HepG2 (cell line): Measurements from ENCODE around the gene PSMG4. TPM values are rescaled to one million over a fixed set of nuclear protein-coding genes. Genes with fewer than 3 reads are reported as not detected.
A peak's percentile ranks its signal among the peaks of the same experiment; 100 is the strongest.

ENCODE experiments used
- CENPT ChIP-seq: sonication (generic); formaldehyde crosslinking; IDR thresholded peaks from 2 replicates; pipeline ENCODE4 v1.8.0; 2022; ENCODE audit warnings: low read depth, mild to moderate bottlenecking, moderate library complexity, missing genetic modification reagents
- DRAP1 ChIP-seq: IDR thresholded peaks from 2 replicates; pipeline ENCODE4 v1.6.1; 2016; ENCODE audit warnings: missing genetic modification reagents, missing compliant biosample characterization
- ELF4 ChIP-seq: sonication (generic); formaldehyde crosslinking; IDR thresholded peaks from 2 replicates; pipeline ENCODE4 v1.5.0; 2020; ENCODE audit warnings: missing genetic modification reagents, mild to moderate bottlenecking, moderate library complexity, borderline replicate concordance
- GATAD1 ChIP-seq: IDR thresholded peaks from 2 replicates; pipeline ENCODE4 v1.6.1; 2016; ENCODE audit warnings: missing genetic modification reagents, missing compliant biosample characterization
- MYC ChIP-seq: sonication (generic); formaldehyde crosslinking; IDR thresholded peaks from 2 replicates; pipeline ENCODE4 v1.9.0; 2021; ENCODE audit warnings: missing genetic modification reagents, borderline replicate concordance
- PATZ1 ChIP-seq: sonication (generic); formaldehyde crosslinking; IDR thresholded peaks from 2 replicates; pipeline ENCODE4 v1.4.0; 2020; ENCODE audit warnings: missing genetic modification reagents
- PHB2 ChIP-seq: fragments of 450-650 bp; IDR thresholded peaks from 2 replicates; pipeline ENCODE4 v1.6.1; 2018; ENCODE audit not compliant: partially characterized antibody
- REST ChIP-seq, 2 experiments: IDR thresholded peaks; 2 replicates each; pipeline ENCODE4 v1.6.1; 2011 to 2012; ENCODE audit warnings: low read length in 2 of 2, borderline replicate concordance in 1 of 2, low read depth in 1 of 2, mild to moderate bottlenecking in 1 of 2, moderate library complexity in 1 of 2
- ZBTB42 ChIP-seq: sonication (generic); formaldehyde crosslinking; IDR thresholded peaks from 2 replicates; pipeline ENCODE4 v1.5.0; 2020; ENCODE audit warnings: mild to moderate bottlenecking, missing genetic modification reagents
- ZNF282 ChIP-seq: fragments of 450-650 bp; IDR thresholded peaks from 2 replicates; pipeline ENCODE4 v1.6.1; 2018; ENCODE audit not compliant: partially characterized antibody
- ZNF317 ChIP-seq: sonication (generic); formaldehyde crosslinking; IDR thresholded peaks from 2 replicates; pipeline ENCODE4 v1.5.0; 2020; ENCODE audit warnings: mild to moderate bottlenecking, missing genetic modification reagents
- ZNF597 ChIP-seq: sonication (generic); formaldehyde crosslinking; IDR thresholded peaks from 2 replicates; pipeline ENCODE4 v1.5.0; 2020; ENCODE audit warnings: missing genetic modification reagents
- ZSCAN20 ChIP-seq: sonication (generic); formaldehyde crosslinking; IDR thresholded peaks from 2 replicates; pipeline ENCODE4 v1.4.0; 2020; ENCODE audit warnings: missing genetic modification reagents, mild to moderate bottlenecking, borderline replicate concordance
- polyA plus RNA-seq, 8 experiments: library from polyadenylated mRNA; depleted of rRNA in 3 of 8; stranded (reverse) in 7 of 8; unstranded in 1 of 8; fragments of >200 nt; fragmentation: Illumina TruSeq in 4 of 8; extraction: Trizol in 4 of 8; gene quantifications; 2 replicates each; pipeline versions ENCODE4 v1.2.1 to v1.2.3, GENCODE V29; 2011 to 2016; ENCODE audit warnings: low read depth in 4 of 8, missing spikeins in 1 of 8, mixed read lengths in 1 of 8; ENCODE audit not compliant: insufficient read depth in 1 of 8
- total RNA-seq, 5 experiments: library from RNA; depleted of rRNA; stranded (reverse); fragments of >200 nt; fragmentation: Illumina TruSeq; extraction: Trizol; gene quantifications; 2 replicates each; pipeline ENCODE4 v1.2.3, GENCODE V29; 2016; ENCODE audit warnings: low read depth in 1 of 5
- TF ChIP-seq, protein P1 (sequence below): sonication (generic); formaldehyde crosslinking; IDR thresholded peaks from 2 replicates; pipeline ENCODE4 v1.5.0; 2020; ENCODE audit warnings: mild to moderate bottlenecking, missing genetic modification reagents
- TF ChIP-seq, protein P2 (sequence below): sonication (generic); formaldehyde crosslinking; IDR thresholded peaks from 2 replicates; pipeline ENCODE4 v1.4.0; 2020; ENCODE audit warnings: mild to moderate bottlenecking, missing genetic modification reagents
- TF ChIP-seq, protein P3 (sequence below): sonication (generic); formaldehyde crosslinking; IDR thresholded peaks from 2 replicates; pipeline ENCODE4 v1.5.0; 2020; ENCODE audit warnings: mild to moderate bottlenecking, missing genetic modification reagents, moderate library complexity

PSMG4 gene
- total and polyA plus RNA-seq, 2 of the 13 experiments (the other 11 are each of a cell fraction or from before 2014, with no cell fraction given) = 28.5 to 32.8 TPM

DNA sequence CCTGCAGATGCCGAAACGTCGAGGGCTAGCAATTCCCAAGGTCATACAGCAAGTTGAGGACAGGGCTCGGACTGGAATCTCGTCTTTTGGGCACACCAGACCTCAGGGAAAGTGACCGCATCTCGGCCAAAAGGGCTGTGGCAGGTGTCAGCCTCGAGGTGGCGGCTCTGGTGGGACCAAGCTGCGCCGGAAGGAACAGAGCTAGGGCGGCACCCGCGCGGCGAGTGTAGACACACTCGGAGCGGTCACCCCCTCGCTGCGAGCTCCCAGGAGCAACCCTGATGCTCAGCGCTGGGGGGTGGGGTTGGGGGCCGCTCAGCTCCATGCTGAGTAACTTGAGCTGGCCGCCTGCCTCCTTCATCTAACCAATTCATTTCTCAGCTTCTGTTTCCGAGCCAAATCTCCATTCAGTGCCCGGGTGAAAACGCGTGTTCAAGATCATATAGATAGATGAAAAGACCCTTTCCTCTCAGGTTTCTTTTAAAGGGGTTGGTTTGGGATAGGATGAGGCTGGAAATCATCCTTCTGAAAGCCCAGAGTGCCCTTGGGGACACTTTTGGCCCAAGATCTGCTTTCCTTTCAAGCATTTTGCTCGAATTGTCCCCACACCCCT is 29.1 kb upstream of the PSMG4 start (continued):
- TF ChIP-seq REST (IDR thresholded peaks at IDR 0.05; ENCODE audit: borderline replicate concordance in 1 of 2, low read depth in 1 of 2, low read length in 2 of 2) (no peak), ZSCAN20 (CRISPR knock-in tag) (peak; percentile 97), ZNF597 (no peak), ZNF317 (no peak), ZNF282 (no peak), MYC (CRISPR knock-in tag) (0 out of 2 replicates have a peak, but pooled peaks have one; percentile 19), ELF4 (no peak), PATZ1 (0 out of 2 replicates have a peak, but pooled peaks have one; percentile 32), GATAD1 (CRISPR knock-in tag) (no peak), PHB2 (no peak), CENPT (CRISPR knock-in tag) (no peak), DRAP1 (CRISPR knock-in tag) (no peak), ZBTB42 (CRISPR knock-in tag) (no peak)
- TF ChIP-seq, protein P1, sequence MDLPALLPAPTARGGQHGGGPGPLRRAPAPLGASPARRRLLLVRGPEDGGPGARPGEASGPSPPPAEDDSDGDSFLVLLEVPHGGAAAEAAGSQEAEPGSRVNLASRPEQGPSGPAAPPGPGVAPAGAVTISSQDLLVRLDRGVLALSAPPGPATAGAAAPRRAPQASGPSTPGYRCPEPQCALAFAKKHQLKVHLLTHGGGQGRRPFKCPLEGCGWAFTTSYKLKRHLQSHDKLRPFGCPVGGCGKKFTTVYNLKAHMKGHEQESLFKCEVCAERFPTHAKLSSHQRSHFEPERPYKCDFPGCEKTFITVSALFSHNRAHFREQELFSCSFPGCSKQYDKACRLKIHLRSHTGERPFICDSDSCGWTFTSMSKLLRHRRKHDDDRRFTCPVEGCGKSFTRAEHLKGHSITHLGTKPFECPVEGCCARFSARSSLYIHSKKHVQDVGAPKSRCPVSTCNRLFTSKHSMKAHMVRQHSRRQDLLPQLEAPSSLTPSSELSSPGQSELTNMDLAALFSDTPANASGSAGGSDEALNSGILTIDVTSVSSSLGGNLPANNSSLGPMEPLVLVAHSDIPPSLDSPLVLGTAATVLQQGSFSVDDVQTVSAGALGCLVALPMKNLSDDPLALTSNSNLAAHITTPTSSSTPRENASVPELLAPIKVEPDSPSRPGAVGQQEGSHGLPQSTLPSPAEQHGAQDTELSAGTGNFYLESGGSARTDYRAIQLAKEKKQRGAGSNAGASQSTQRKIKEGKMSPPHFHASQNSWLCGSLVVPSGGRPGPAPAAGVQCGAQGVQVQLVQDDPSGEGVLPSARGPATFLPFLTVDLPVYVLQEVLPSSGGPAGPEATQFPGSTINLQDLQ (CRISPR knock-in tag) = 0 out of 2 replicates have a peak, but pooled peaks have one; percentile 41
- TF ChIP-seq, protein P2, sequence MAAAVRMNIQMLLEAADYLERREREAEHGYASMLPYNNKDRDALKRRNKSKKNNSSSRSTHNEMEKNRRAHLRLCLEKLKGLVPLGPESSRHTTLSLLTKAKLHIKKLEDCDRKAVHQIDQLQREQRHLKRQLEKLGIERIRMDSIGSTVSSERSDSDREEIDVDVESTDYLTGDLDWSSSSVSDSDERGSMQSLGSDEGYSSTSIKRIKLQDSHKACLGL (CRISPR knock-in tag) = peak; percentile 31; the same call in 1 of the 2 replicates
- TF ChIP-seq, protein P3, sequence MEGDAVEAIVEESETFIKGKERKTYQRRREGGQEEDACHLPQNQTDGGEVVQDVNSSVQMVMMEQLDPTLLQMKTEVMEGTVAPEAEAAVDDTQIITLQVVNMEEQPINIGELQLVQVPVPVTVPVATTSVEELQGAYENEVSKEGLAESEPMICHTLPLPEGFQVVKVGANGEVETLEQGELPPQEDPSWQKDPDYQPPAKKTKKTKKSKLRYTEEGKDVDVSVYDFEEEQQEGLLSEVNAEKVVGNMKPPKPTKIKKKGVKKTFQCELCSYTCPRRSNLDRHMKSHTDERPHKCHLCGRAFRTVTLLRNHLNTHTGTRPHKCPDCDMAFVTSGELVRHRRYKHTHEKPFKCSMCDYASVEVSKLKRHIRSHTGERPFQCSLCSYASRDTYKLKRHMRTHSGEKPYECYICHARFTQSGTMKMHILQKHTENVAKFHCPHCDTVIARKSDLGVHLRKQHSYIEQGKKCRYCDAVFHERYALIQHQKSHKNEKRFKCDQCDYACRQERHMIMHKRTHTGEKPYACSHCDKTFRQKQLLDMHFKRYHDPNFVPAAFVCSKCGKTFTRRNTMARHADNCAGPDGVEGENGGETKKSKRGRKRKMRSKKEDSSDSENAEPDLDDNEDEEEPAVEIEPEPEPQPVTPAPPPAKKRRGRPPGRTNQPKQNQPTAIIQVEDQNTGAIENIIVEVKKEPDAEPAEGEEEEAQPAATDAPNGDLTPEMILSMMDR = peak; percentile 42
